GM19035 (cell line): ENCODE results near the gene CPN1.
"Not testable (repeated sequence)": the region's sequence is repeated elsewhere in the genome, so short reads cannot be mapped to it uniquely, and the experiment has no call there.

Experiments used
- ATAC-seq: cut with Tn5 transposase; IDR thresholded peaks from one replicate; pipeline ENCODE4 v1.9.1; 2021; ENCODE audit not compliant: unreplicated experiment

The CPN1 gene

GRCh38 chr10:100025576-100025975, 56.1 kb downstream of the CPN1 start:
- ATAC-seq = no peak

- ATAC-seq = no peak
These were observed 56.9 kb downstream of the CPN1 start for GRCh38 chr10:100024748-100025147.

GRCh38 chr10:100022403-100022802, 59.3 kb downstream of the CPN1 start:
- no peak for ATAC-seq

GRCh38 chr10:100021322-100021721, 60.3 kb downstream of the CPN1 start:
- no peak for ATAC-seq

- no peak for ATAC-seq
These were observed 60.8 kb downstream of the CPN1 start for GRCh38 chr10:100020886-100021253.

- ATAC-seq = peak; percentile 66
These were observed 61.4 kb downstream of the CPN1 start for GRCh38 chr10:100020142-100020885.

GRCh38 chr10:100019787-100020141, 61.9 kb downstream of the CPN1 start:
- ATAC-seq = no peak

GRCh38 chr10:100014071-100014762, 67.5 kb downstream of the CPN1 start:
- peak; percentile 66 for ATAC-seq

- no peak for ATAC-seq
These were observed 68.0 kb downstream of the CPN1 start for GRCh38 chr10:100013621-100014020.

- ATAC-seq = not testable (repeated sequence)
These were observed 69.8 kb downstream of the CPN1 start for GRCh38 chr10:100011906-100012305.

GRCh38 chr10:100009793-100010676, 71.6 kb downstream of the CPN1 start, which contains the start of gene DNMBP:
Gene DNMBP, minus strand, starts transcription at chr10:100009947. Its CDS starts 37,823 bp downstream, at chr10:99972124.
- ATAC-seq = peak; percentile 68

- peak; percentile 46 for ATAC-seq
These were observed 72.3 kb downstream of the CPN1 start for GRCh38 chr10:100009283-100009792.

GRCh38 chr10:100008708-100009282, 72.9 kb downstream of the CPN1 start:
- ATAC-seq = no peak

GRCh38 chr10:100008142-100008522, 73.5 kb downstream of the CPN1 start:
- no peak for ATAC-seq

GRCh38 chr10:100007231-100008141, 74.2 kb downstream of the CPN1 start:
- ATAC-seq = no peak

- no peak for ATAC-seq
These were observed 75.3 kb downstream of the CPN1 start for GRCh38 chr10:100006243-100006886.

GRCh38 chr10:100004805-100005510, 76.7 kb downstream of the CPN1 start:
- no peak for ATAC-seq

- ATAC-seq = no peak
These were observed 81.5 kb downstream of the CPN1 start for GRCh38 chr10:100000109-100000644.
